GM21737 (cell line): ENCODE data around the gene EFNA3.

Source experiments
- ATAC-seq: cut with Tn5 transposase; IDR thresholded peaks from one replicate; pipeline ENCODE4 v1.9.1; 2021; ENCODE audit warnings: mild to moderate bottlenecking, moderate library complexity; ENCODE audit not compliant: unreplicated experiment

EFNA3 gene

DNA sequence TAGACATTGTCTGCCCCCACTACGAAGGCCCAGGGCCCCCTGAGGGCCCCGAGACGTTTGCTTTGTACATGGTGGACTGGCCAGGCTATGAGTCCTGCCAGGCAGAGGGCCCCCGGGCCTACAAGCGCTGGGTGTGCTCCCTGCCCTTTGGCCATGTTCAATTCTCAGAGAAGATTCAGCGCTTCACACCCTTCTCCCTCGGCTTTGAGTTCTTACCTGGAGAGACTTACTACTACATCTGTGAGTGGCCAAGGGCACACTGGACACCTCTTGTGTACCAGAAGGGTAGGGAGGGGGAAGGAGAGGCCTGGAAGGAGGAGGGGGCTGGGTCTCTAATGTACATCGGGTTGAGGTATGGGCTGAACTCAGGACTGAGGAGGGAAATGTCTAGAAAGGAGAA, 11.9 kb upstream of the EFNA3 start:
- no peak for ATAC-seq

DNA sequence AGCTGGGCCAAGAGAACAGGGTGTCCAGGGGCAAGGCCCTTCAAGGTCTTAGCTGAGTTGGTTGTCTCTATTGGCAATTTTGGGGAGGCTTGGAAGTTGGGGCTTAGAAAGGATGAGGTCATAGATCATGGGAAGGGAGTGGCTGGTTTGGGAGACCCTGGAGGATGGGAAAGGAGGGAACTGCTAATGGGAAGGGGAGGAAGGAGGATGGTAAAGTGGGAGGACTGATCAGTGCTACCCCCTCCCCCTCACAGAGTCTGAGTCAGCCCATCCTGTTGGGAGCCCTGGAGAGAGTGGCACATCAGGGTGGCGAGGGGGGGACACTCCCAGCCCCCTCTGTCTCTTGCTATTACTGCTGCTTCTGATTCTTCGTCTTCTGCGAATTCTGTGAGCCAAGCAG, 10.0 kb upstream of the EFNA3 start:
- no peak for ATAC-seq

DNA sequence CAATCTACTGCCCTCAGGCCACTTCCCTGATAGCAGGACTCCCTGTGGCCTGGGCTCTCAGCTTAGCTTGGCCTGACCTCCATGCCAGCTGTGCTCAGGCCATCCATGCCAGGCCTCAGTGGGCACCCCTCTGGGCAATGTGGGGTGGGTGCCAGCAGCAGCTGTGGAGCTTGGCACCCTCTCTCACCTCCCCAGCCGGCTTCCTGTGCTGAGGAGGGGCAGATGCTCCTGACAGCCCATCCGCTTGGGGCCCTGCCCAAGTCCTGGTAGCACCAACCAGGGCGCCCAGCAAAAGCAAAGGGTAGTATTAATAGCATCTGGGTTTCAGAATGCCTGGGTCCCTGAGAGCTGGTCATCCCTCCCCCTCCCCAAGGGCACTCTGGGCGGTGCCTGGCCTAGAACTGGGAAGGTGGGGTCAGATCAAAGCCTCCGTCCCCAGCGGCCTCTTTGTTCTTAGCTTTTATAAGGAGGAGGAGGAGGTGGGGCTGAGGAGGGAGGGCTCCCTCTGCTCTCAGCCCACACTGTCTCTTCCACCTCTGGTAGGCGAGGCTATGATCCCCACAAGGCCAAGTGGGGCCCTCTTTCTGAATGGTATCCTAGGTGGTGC, 9.0 kb upstream of the EFNA3 start:
- no peak for ATAC-seq

DNA sequence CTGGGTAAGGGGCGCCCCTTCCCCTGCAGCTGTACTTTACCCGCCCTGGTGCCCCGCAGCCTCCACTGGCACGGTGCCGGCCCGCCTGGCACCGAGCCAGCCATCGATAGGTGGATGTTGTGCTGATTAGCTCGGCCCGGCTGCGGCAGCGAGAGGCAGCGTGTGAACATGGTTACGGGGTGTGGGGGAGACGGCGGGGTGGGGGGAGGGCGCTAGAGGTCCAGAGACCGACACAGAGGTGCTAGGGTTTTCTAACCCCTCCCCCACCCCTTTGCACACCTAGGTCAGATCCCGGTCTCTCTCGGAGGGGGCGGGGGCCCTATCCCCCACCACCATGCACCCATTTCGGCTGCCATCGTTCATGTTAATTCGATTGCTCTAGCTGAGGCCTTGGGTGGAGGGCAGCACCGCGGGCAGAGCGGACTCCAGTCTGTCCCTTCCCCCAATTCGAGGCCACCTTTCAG, 8.4 kb upstream of the EFNA3 start:
- no peak for ATAC-seq

DNA sequence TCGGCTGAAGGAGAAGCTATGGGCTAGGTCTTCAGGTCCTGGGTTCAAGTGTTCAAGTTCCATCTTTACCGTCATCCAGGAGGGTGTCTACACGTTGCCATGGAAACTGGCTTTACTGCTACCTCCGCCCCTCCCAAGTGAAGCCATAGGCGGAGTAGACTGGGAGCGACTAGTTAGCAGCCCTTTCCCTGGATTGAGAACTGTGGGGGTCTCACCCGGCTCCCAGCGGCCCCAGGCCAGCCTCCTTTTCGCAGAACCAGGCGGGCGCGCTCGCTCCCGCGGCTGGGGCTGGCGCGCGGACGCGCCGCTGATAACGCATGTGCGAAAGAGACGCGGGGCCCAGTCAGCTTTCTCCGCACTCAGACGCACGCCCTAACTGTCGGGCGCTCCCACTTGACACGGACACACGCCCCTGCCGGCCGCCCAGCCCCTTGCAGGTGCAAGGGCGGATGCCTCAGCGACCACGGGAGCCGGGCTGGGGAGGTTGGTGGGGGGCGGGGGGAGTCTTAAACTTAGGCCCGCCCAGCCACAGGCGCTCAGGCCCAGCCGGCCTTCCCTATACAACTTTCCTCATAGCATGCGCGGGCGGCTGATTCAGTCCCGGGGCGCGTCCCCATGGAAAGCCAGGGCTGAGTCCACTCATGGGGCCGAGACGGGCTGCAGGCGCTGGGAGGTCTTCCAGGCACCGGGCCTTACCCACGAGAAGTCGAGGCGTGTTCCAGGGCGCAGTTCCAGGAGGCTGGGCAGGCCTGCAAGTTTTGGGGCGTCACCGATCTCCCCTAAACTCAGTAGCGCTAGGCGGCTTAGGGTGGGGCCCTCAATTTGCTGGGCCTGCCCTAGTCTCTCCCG, 7.7 kb upstream of the EFNA3 start:
- ATAC-seq, result peak; percentile 60

DNA sequence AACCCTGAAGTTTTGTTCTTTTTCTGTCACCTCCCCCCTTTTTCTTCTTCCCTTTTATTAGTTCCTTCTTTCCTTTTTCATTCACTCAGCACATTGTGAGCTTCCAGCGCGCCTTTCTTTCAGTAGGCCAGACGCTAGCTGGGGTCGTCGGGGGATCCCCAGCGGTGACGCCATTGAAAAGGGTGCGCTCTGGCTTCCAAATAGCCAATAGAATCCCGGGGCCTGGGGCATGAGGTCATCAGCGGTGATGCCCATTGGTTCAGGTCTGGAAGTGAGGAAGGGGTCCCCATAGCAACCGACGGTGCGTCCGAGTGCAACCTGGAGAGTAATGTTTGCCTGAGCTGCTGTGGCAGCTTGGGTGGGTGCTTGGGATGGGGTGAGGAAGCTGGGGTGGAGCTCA, 6.9 kb upstream of the EFNA3 start:
- ATAC-seq, result no peak

DNA sequence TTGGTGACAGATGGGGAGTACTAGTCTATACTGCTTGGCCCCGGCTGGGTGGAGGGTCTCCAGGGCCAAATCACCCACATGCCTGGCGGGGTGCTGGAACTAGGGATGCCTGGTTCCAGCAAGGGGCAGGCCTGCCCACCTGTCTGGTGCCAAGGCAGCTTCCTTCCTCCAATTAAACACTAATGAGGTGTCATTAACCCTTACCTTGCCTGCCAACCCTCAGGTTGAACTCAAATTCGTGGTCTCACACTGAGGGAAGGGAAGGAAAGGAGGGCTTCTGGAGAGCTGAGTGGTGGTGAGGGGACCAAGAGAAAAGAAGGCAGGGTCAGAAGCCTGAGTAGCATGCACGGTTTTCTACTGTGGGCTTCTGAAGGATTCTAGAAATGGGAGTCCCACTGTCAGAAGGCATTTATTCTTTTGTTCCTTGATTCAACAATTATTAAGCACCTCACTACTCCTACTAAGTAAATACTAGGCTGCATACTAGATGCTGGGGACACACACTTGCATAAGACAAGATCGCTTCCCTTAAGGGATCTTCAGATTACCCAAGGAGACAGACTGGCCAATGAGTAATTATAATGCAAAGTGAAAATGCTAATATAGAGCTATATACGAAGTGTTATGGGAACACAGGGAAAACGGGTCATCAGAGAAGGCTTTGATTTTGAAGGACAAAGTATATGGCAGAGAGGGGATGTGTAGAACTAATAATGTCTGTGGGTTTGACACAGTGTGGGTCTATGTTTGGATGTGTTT, 5.9 kb upstream of the EFNA3 start:
- no peak for ATAC-seq

DNA sequence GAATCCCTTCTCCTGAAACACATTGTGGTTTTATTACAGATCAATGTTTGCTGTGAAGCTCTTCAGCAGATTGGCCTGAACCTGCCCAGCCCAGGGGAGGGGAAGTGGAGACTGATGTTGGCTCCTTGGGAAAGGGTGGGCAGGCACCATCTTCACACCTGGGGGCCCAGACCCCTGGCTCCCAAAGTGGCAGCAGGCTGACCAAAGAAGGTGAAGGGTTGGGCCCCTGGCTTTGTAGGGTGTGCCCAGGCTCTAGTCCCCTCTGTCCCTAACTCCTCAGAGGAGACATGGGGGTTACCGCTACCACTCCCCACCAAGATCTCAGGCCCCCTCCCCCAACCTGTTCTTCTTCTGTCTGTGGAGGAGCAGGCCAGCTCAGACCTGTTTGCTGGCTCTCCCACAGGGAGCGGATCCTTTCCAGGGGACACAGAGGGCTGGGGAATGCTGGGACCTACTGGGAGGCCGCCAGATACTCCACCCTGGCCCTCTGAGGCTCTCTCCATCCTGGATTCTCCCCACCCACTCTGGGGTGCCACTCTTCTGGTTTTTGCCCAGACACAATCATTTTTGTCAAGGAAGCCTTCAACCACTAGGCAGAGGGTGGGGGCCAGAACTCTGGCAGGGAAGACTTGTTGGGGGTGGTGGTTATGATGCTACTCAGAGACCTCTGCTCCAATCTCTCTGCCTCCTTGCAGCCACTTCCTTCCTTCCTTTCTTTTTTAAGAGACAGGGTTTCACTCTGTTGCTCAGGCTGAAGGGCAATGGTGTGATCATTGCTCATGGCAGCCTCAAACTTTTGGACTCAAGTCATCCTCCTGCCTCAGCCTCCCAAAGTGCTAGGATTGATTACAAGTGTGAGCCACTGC, 5.0 kb upstream of the EFNA3 start:
- ATAC-seq, result no peak

DNA sequence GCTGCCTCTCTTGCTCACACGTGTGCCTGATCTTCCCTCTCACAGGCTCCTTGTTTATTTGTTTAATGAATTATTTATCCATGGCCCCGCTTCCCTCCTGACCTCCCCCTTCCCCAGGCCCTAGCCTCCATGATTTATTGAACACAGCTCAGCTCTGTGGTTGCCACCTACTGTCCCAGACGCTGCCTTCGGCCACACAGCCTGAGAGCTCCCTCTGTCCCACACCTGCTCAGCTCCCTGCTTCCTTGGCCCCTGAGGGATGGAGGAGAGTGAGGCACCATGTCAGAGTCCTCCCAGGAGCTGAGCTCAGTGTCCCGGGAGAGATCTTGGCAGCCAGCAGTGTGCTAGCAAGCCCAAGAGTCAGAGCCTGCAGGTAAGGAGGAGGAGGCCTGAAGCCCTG, 3.1 kb upstream of the EFNA3 start:
- no peak for ATAC-seq

DNA sequence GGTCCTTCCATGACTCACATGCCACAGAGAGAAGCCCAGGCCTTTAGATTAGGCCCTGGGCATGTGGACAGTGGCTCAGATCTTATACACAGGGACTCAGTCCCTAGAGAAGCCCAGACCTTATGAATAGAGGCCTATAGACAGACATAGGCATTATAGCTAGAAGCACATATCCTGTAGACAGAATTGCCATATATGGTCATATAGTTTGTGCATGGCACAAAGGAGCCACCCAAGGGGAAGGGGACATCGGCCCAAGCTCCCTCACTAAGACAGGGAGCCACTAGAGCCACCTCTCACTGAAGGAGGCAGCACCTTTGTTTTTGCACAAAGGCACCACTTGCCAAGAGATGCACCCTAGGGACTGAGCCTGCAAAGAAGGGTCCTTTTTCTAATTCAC, 2.3 kb upstream of the EFNA3 start:
- no peak for ATAC-seq

DNA sequence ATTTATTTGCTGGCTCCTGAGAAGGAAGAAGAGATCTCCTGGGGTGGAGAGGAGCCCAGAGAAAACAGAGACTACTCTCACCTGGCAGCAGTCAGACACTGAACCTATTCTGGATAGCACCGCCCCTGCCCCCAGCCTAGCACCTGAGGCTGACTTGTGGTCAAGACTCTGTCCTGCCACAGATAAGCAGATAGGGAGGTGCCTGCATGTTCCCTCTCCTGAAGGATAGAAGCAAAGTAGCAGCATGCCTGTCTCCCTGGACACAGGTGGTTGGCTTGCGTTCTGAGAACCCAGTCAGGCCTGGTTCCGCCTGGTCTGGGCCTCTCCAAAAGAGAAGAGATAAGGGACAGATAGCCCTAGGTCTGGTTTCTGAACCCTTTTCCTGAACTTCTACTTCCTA, 1.3 kb upstream of the EFNA3 start:
- no peak for ATAC-seq

DNA sequence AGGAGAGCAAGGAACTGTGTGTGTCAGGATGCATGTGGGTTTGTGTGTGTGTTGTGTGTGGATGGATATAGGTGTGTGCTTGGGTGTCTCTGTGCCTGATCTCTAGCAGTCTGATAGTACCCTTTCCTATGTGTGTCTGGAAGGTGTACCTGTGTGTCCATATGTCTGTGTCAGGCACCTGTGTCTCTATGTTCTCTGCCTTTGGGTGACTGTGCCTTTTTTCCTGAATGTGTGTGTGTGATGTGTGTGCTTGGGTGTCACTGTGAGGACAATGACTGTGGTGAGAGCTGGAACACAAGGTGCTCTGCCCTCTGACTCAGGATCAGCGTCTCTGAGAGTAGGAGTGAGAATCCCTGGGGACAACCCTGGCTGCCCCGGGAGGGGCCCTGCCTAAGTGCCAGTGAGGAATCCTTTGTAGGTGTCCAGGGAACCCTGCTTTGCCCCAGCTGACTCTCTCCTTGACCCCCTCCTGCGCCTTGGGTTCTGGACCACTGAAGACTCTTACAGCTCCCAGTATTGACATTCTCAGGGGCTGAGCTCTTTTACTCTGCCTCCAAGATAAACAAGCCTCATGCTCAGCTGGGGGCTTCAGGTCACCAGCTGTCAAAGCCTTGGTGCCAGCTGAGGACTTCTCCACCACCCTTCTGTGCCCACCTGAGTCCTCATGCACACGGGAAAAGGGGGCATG, 735 bp upstream of the EFNA3 start:
- no peak for ATAC-seq

DNA sequence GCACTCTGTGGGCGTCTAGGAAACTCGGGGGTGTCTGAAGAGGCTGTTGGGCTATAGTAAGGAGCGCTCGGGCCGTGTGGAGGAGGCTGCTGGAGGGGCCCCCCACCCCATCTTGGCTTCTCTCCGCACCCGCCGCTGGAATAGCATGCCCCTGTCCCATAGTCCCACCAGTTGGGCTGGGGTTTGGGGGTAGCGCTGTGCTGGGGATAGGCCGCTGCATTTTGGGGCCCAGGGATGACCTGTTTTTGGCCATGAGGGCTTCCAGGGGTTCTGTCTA, 511 bp downstream of the EFNA3 start:
- ATAC-seq, result no peak

DNA sequence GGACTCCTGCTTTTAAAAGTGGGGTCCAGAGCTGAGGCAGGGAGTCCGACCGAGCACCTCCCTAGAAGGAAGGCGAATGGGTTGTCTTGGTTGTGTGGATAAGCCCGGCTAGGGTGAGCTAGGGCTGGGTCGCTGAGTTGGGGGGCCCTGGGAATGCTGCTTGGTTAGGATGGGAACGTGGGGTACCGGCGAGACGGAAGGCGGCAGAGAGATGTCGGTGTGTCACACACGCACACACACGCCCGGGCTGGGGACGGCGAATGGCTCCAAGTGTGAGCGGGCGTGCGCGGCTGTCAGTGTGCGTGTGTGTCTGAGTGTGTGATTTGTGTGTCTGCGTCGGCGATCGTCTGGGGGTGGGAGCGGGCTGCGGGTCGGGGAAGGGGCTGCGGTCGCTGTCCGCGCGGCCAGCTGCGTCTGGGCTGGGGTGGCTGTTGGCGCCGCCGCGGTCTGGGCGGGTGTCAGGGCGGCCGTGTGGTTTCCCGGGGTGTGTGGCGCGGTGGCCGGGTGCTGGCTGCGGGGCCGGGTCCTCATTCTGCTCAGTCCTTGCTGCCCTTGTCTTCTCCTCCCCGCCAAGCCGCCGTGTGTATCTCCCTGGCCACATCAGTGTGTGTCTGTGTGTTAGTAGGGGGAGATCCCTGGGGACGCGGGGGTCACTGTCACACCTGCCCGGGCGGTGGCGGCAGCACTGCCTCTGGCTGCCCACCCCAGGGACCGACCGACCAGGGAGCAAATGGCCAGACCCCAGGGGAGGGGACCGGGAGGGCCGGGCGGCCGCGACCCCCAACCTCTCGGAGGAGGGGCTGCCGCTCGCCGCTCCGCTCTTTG, 1.1 kb downstream of the EFNA3 start:
- ATAC-seq, result no peak

DNA sequence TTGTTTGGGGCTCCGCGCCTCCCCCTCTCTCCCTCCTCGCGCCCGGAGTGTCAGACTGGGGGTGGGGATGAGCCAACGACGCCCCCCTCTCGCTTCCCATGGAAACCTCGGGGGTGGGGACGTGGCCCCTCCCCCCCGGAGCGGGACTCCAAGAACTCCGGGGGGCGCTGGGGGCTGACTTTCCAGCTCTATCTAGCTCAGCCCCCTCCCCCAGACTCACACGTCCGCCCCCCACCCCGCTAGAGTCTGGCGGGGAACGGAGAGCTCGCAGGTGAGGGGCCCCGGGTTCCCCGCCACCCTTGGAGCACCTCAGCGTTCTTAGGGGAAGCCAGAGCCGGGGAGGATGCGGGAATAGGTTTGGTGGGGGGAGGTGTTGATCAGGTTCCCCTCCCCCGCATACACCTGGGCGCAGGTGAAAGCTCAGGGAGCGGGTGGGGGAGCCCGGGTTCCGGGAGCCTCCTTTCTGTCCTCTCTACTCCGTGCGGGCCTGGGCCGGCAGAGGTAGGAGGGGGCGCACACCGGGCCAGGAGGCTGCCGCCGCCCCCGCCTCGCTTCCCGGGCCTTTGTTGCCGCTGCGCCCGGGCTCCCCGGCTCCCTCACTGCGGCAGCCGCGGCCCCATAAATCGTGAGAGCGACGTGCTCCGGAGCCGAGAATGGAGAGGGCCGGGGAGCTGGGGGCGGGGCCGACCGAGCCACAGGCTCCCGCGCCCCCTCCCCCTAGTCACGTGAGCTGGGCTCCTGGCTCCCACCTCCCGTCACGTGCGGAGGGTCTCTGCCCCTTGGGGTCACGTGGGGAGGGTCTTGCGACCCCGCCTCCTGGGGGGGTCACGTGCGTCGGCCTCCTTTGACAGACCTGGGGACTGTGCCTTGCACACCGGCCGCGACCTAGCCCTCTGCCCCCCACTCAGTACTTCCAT, 1.9 kb downstream of the EFNA3 start:
- no peak for ATAC-seq

DNA sequence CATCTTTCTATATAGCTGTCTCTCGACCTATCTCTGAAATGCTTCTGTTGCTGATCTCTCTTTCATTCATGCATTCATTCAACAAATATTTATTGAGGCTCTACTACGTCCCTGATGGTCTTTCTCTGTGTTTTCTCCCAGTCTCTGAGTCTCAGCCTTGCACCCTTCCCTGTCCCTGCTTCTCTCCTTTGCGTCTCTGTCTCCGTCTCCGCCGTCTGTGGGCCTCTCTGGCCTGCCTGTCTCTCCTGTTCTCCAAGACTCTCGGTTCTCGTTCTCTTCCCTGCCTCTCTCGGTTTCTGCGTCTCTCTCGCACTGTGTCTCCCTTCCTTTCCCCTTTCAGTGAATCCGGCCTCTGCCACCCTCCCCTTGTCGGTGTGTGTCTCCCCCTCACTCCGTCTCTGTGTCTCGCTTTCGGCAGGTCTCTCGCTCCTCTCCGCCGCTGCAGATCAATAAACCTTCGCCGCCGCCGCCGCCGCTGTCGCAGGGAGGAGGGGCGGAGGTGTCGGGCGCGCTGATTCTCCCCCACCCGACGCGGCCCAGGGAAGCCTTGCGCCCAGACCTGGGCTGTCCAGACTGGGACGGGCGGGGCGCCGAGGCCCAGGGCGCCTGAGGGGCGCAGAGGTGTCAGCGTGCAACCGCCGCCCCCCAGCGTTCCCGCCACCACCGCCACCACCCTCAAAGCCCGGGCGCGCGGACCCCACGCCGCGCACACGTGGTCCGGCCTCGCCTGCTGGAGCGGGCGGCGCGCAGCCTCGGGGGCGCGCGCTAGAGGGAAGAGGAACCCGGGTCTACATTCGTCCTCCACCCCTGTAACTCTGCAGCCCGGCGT, 3.0 kb downstream of the EFNA3 start:
- no peak for ATAC-seq

DNA sequence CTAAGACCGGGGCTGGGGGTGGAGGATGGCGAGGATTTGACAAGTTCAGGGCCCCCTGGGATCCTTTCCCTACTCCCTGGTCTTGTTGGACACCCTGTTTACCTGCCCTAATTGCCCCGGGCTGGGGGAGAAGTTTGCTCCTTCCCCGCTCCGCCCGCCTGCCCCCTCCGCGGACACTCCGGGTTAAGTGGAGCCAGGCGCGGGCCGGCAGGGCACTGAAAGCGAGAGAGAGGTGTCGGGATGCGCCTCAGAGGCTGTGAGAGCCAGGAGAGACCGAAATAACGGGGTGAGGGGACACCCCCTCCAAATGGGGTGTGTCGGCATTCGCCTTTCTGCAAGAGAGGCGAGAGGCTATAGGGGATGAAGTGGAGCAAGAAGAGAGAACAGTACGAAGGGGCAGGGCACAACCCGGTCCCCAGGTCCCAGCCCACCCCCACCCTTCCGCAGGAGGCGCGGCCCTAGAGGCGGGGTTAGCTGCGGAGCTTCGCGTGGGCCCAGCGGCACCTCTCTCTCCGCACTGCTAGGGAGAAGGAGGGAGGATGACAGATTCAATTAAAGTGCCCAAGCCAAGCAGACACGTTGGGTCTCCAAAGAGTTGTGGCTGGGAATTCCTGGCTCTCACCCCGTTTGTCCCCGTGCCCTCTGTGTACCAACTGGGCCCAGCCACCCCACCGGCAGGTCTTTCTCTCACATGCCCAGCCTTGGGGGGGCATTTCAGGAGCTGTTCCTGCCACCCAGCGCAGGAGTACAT, 3.8 kb downstream of the EFNA3 start:
- ATAC-seq, result no peak
